ENCODE measurements around the gene RAB20. TPM values are rescaled to one million over a fixed set of nuclear protein-coding genes. Genes with fewer than 3 reads are reported as not detected.

RAB20 gene
- total RNA-seq, 1 experiment from 2014 or later, result 12.3 TPM

DNA sequence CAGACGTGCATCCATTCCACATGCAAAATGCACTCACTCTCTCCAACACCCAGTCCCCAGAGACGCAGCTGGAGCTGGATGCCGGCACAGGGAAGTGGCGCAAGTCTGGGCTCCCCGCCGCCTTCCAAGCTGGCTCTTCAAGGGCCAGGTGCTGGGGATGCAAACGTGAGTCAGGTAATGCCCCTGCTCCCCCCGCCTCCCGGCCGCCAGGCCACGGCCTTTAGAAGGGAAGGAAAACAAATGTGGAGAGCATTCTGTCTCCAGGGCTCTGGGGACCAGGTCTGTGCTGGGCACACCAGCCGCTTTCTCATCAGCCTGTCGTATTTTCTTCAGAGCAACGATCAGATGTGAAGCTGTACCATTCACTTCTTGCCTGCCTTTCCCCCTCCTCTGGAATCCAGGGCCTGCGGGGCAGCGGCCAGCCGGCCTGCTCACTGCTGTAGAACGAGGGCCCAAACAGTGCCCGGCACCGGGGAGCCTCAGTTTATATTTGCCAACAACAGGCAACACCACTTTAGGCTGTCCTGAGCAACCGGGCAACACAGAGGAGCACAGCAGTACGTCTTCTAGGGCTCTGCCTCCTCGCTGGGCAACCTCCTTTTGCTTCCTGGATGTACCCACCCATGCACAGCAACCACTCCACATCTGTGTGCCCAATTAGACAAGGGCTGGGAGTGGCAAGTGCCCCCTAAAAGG, 3.8 kb downstream of the RAB20 start:
- Histone ChIP-seq H3K18ac (ENCODE audit: insufficient read length, low read depth, low read length) (no peak overlapping the region), H3T11ph (ENCODE audit: low read length) (no peak overlapping the region), H3K27me3 (ENCODE audit: insufficient read depth, low read length) (no peaks in the 10 kb centered on the region; the same call in 1 of the 2 replicates), H4K91ac (ENCODE audit: insufficient read length, low read depth, low read length) (no peak overlapping the region), H3K79me2 (ENCODE audit: insufficient read depth, low read length) (peaks cover 11% of the 10 kb centered on the region; the same call in 1 of the 2 replicates), H3K23me2 (ENCODE audit: insufficient read length, low read depth, low read length, poor library complexity, severe bottlenecking) (peaks cover 4% of the 10 kb centered on the region), H4K8ac (replicated peaks; ENCODE audit: insufficient read length, low read depth, low read length) (no peak overlapping the region), H2AFZ (ENCODE audit: low read length) (no peak overlapping the region), H3K14ac (ENCODE audit: insufficient read depth, low read length) (no peak overlapping the region; the same call in 1 of the 2 replicates), H3K23ac (ENCODE audit: insufficient read length, low read depth, low read length) (no peak overlapping the region), H3K27ac (ENCODE audit: insufficient read length, low read depth, low read length) (no peak overlapping the region), H3K9ac (ENCODE audit: extremely low read depth, insufficient read length, low read length) (no peak overlapping the region), H2BK12ac (ENCODE audit: insufficient read length, low read depth, low read length) (no peak overlapping the region), H2BK5ac (ENCODE audit: insufficient read length, low read length) (no peak overlapping the region), H3K4me2 (ENCODE audit: insufficient read depth, insufficient read length, low read length) (no peak overlapping the region), H3K9me3 (ENCODE audit: control insufficient read depth, low read depth, low read length) (no peaks in the 10 kb centered on the region), H3K79me1 (ENCODE audit: insufficient read depth, low read depth, low read length, poor library complexity, severe bottlenecking) (no peaks in the 10 kb centered on the region), H2AK5ac (ENCODE audit: insufficient read length, low read length) (no peak overlapping the region), H2BK120ac (ENCODE audit: low read depth, low read length, poor library complexity, severe bottlenecking) (no peak overlapping the region), H3K56ac (ENCODE audit: insufficient read length, low read depth, low read length) (no peak overlapping the region), H2BK20ac (ENCODE audit: low read depth, low read length, poor library complexity, severe bottlenecking) (no peak overlapping the region), H4K5ac (ENCODE audit: insufficient read length, low read depth, low read length) (no peak overlapping the region), H4K20me1 (ENCODE audit: control insufficient read depth, insufficient read depth, insufficient read length) (no peaks in the 10 kb centered on the region), H3K4ac (ENCODE audit: low read depth, low read length) (no peak overlapping the region), H2BK15ac (ENCODE audit: low read depth, low read length) (no peak overlapping the region), H3K4me1 (ENCODE audit: insufficient read depth, low read length) (peaks cover 9% of the 10 kb centered on the region; the same call in 1 of the 2 replicates)
- Mint-ChIP-seq H3K4me1 (peaks cover 26 to 38% of the 10 kb centered on the region in 2 experiments), H3K27me3 (ENCODE audit: low read depth) (peaks cover 5% of the 10 kb centered on the region), H3K9me3 (peaks cover 3 to 6% of the 10 kb centered on the region in 2 experiments; a peak in 1 of 5 replicates), H3K27ac (no peak overlapping the region), H3K36me3 (ENCODE audit: insufficient read depth in 1 of 3, low read depth in 3 of 3) (peaks cover 8 to 15% (median 10%) of the 10 kb centered on the region in 3 experiments), H3K4me3 (no peak overlapping the region)
- DNase-seq, result no peak
- no peak for TF ChIP-seq CTCF (conservative IDR thresholded peaks at IDR 0.05)
- no CpG with 5 or more reads among the region's 23 CpGs for WGBS (ENCODE audit: extremely low coverage, insufficient read length, low lambda C conversion rate)
